DND-41 (cell line): ENCODE results near the gene MOGAT3.

Experiments
- EZH2 ChIP-seq: IDR thresholded peaks from 3 replicates; pipeline ENCODE4 v1.6.1; 2012; ENCODE audit warnings: borderline replicate concordance, low read depth, mild to moderate bottlenecking, moderate library complexity, low read length, inconsistent platforms; ENCODE audit not compliant: severe bottlenecking
- TF ChIP-seq, protein P1 (sequence below): IDR thresholded peaks from 2 replicates; pipeline ENCODE4 v1.5.1; 2012; ENCODE audit warnings: borderline replicate concordance, low read length, moderate library complexity, mild to moderate bottlenecking; ENCODE audit not compliant: poor library complexity, severe bottlenecking; ENCODE audit errors: extremely low read depth

DNA sequence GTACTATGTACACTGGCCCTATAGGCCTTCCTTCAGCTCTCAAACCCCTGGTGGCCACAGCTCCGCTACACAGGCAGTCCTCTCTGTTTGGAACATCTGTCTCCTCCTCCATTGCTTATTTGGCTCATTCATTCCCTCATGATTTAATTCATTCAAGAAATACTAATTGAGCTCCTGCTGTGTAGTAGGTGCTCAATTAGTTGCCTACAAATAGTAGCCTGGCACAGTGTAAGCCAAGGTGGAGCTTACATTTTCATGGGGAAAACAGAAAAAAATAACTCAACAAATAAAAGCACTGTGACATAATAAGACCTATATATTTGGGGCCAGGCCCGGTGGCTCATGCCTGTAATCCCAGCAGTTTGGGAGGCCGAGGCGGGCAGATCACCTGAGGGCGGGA is 47.4 kb upstream of the MOGAT3 start:
- TF ChIP-seq, protein P1, sequence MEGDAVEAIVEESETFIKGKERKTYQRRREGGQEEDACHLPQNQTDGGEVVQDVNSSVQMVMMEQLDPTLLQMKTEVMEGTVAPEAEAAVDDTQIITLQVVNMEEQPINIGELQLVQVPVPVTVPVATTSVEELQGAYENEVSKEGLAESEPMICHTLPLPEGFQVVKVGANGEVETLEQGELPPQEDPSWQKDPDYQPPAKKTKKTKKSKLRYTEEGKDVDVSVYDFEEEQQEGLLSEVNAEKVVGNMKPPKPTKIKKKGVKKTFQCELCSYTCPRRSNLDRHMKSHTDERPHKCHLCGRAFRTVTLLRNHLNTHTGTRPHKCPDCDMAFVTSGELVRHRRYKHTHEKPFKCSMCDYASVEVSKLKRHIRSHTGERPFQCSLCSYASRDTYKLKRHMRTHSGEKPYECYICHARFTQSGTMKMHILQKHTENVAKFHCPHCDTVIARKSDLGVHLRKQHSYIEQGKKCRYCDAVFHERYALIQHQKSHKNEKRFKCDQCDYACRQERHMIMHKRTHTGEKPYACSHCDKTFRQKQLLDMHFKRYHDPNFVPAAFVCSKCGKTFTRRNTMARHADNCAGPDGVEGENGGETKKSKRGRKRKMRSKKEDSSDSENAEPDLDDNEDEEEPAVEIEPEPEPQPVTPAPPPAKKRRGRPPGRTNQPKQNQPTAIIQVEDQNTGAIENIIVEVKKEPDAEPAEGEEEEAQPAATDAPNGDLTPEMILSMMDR: no peak
- no peak for TF ChIP-seq EZH2
